Naive B cell (primary cell): ENCODE measurements around the gene ERCC6. TPM values are rescaled to one million over a fixed set of nuclear protein-coding genes. Genes with fewer than 3 reads are reported as not detected.
A peak's percentile ranks its signal among the peaks of the same experiment; 100 is the strongest.

ENCODE experiments used
- ATAC-seq, 2 donors: fragments of 150-1000 bp; cut with Tn5 transposase; 2 replicates each; pipeline ENCODE4 v1.10.0; 2021; ENCODE audit warnings: low read depth in 2 of 2, mild to moderate bottlenecking in 2 of 2, moderate library complexity in 2 of 2
- DNase-seq: peaks from one replicate; pipeline ENCODE4 v3.0.0; 2022
- H3K27ac Mint-ChIP-seq, 6 donors: one replicate each; pipeline ENCODE4 v1.8.0; 2020 to 2022; ENCODE audit warnings: mild to moderate bottlenecking in 6 of 6, mixed read lengths in 6 of 6, moderate library complexity in 5 of 6, inconsistent platforms in 2 of 6
- H3K27me3 Mint-ChIP-seq, 3 donors: one replicate each; pipeline ENCODE4 v1.8.0; 2021 to 2022; ENCODE audit warnings: mixed read lengths in 3 of 3, mild to moderate bottlenecking in 1 of 3
- H3K36me3 Mint-ChIP-seq, 2 donors: one replicate each; pipeline ENCODE4 v1.8.0; 2020 to 2022; ENCODE audit warnings: mixed read lengths in 2 of 2, inconsistent platforms in 1 of 2, mild to moderate bottlenecking in 1 of 2
- H3K4me1 Mint-ChIP-seq, 3 donors: one replicate each; pipeline ENCODE4 v1.8.0; 2020 to 2022; ENCODE audit warnings: mixed read lengths in 3 of 3, inconsistent platforms in 1 of 3, mild to moderate bottlenecking in 1 of 3, moderate library complexity in 1 of 3
- H3K4me3 Mint-ChIP-seq, 8 donors: one replicate each; pipeline ENCODE4 v1.8.0; 2020 to 2022; ENCODE audit warnings: mild to moderate bottlenecking in 8 of 8, mixed read lengths in 8 of 8, moderate library complexity in 8 of 8, inconsistent platforms in 2 of 8
- H3K9me3 Mint-ChIP-seq, 7 donors: one replicate each; pipeline ENCODE4 v1.8.0; 2020 to 2022; ENCODE audit warnings: mixed read lengths in 7 of 7, mild to moderate bottlenecking in 5 of 7, inconsistent platforms in 2 of 7, moderate library complexity in 1 of 7
- polyA plus RNA-seq, 6 donors: library from polyadenylated mRNA; unstranded; fragments of 300-500 nt; fragmentation: Illumina TruSeq; gene quantifications; one replicate each; pipeline ENCODE4 v1.2.3, GENCODE V29; 2021; ENCODE audit warnings: low read depth in 6 of 6

The ERCC6 gene
- 10 to 100 TPM in 4 of 6 donors, 1 to 10 TPM in 2; 8.6 to 19.0 (median 12.8) TPM for polyA plus RNA-seq

- H3K36me3 Mint-ChIP-seq: peaks cover 0 to 7% of the 10 kb centered on the region in 2 donors
- peaks cover 19 to 26% (median 25%) of the 10 kb centered on the region in 3 donors for H3K27me3 Mint-ChIP-seq
- H3K27ac Mint-ChIP-seq: peak within 1 kb of the TSS; percentile 94 to 100 (median 96)
- H3K4me1 Mint-ChIP-seq: peaks cover 41 to 49% (median 47%) of the 10 kb centered on the region in 3 donors
- DNase-seq (peak; percentile 93), ATAC-seq (peak; percentile 90 to 92)
- H3K4me3 Mint-ChIP-seq: peak within 1 kb of the TSS; percentile 86 to 97 (median 96)
- H3K9me3 Mint-ChIP-seq: peaks cover 0 to 4% (median 2%) of the 10 kb centered on the region in 7 donors
Observed at GRCh38 chr10:49538381-49539319, at the start of gene ERCC6. TSS of gene ERCC6 (minus strand) at chr10:49539121.

GRCh38 chr10:49587981-49588380 lies 49.1 kb upstream of the ERCC6 start:
- Mint-ChIP-seq H3K27ac (no peak overlapping the region), H3K4me3 (no peak overlapping the region)

GRCh38 chr10:49585387-49585786 lies 46.5 kb upstream of the ERCC6 start:
- no peak overlapping the region for H3K4me3 Mint-ChIP-seq
- H3K36me3 Mint-ChIP-seq: no peaks in the 10 kb centered on the region
- peaks cover 0 to 3% (median 0%) of the 10 kb centered on the region in 3 donors for H3K4me1 Mint-ChIP-seq
- H3K9me3 Mint-ChIP-seq: peaks cover 0 to 16% (median 6%) of the 10 kb centered on the region in 7 donors
- DNase-seq (no peak), ATAC-seq (no peak)
- no peak overlapping the region for H3K27ac Mint-ChIP-seq
- peaks cover 10 to 19% (median 16%) of the 10 kb centered on the region in 3 donors for H3K27me3 Mint-ChIP-seq

More at GRCh38 chr10:49587981-49588380, 49.1 kb upstream of the ERCC6 start:
- H3K9me3 Mint-ChIP-seq: peaks cover 0 to 22% (median 6%) of the 10 kb centered on the region in 7 donors
- ATAC-seq (no peak), DNase-seq (no peak)
- H3K36me3 Mint-ChIP-seq: no peaks in the 10 kb centered on the region
- peaks cover 0 to 1% (median under 1%) of the 10 kb centered on the region in 3 donors for H3K4me1 Mint-ChIP-seq
- peaks cover 9 to 31% (median 30%) of the 10 kb centered on the region in 3 donors for H3K27me3 Mint-ChIP-seq

GRCh38 chr10:49579621-49580020 lies 40.7 kb upstream of the ERCC6 start:
- Mint-ChIP-seq H3K36me3 (no peaks in the 10 kb centered on the region), H3K4me1 (peaks cover 0 to 3% (median 0%) of the 10 kb centered on the region in 3 donors), H3K4me3 (no peak overlapping the region), H3K27me3 (peaks cover 34 to 43% (median 39%) of the 10 kb centered on the region in 3 donors), H3K9me3 (peaks cover 0 to 2% (median 0%) of the 10 kb centered on the region in 7 donors), H3K27ac (no peak overlapping the region)
- DNase-seq (no peak), ATAC-seq (no peak)

- Mint-ChIP-seq H3K36me3 (no peaks in the 10 kb centered on the region), H3K27me3 (peaks cover 38 to 42% (median 41%) of the 10 kb centered on the region in 3 donors), H3K27ac (no peak overlapping the region), H3K9me3 (peaks cover 0 to 2% (median 0%) of the 10 kb centered on the region in 7 donors), H3K4me1 (peaks cover 0 to 3% (median 0%) of the 10 kb centered on the region in 3 donors), H3K4me3 (no peak overlapping the region)
- DNase-seq (no peak), ATAC-seq (no peak)
Observed at GRCh38 chr10:49578392-49578791, 39.5 kb upstream of the ERCC6 start.

- no peak for ATAC-seq
- peaks cover 32 to 45% (median 43%) of the 10 kb centered on the region in 3 donors for H3K27me3 Mint-ChIP-seq
- H3K9me3 Mint-ChIP-seq: peaks cover 0 to 2% (median 0%) of the 10 kb centered on the region in 7 donors
- H3K36me3 Mint-ChIP-seq: no peaks in the 10 kb centered on the region
- peaks cover 0 to 3% (median 0%) of the 10 kb centered on the region in 3 donors for H3K4me1 Mint-ChIP-seq
- no peak overlapping the region for H3K4me3 Mint-ChIP-seq
- H3K27ac Mint-ChIP-seq: no peak overlapping the region
- DNase-seq: no peak
Observed at GRCh38 chr10:49577182-49577925, 38.4 kb upstream of the ERCC6 start.

- Mint-ChIP-seq H3K27ac (peak overlapping the region in 1 of 6 donors; percentile 47), H3K4me3 (peak overlapping the region in 1 of 8 donors; percentile 82), H3K27me3 (peaks cover 34 to 53% (median 45%) of the 10 kb centered on the region in 3 donors), H3K36me3 (no peaks in the 10 kb centered on the region), H3K4me1 (no peaks in the 10 kb centered on the region), H3K9me3 (peaks cover 0 to 2% (median 0%) of the 10 kb centered on the region in 7 donors)
- ATAC-seq: no peak
- DNase-seq: no peak
Observed at GRCh38 chr10:49575489-49576072, 36.7 kb upstream of the ERCC6 start.

GRCh38 chr10:49572594-49573114 lies 33.7 kb upstream of the ERCC6 start:
- no peaks in the 10 kb centered on the region for H3K36me3 Mint-ChIP-seq
- no peak overlapping the region for H3K27ac Mint-ChIP-seq

GRCh38 chr10:49571388-49571787 lies 32.5 kb upstream of the ERCC6 start:
- DNase-seq (no peak), ATAC-seq (no peak)
- Mint-ChIP-seq H3K4me1 (peaks cover 0 to 2% (median 0%) of the 10 kb centered on the region in 3 donors), H3K36me3 (no peaks in the 10 kb centered on the region), H3K9me3 (peaks cover 5 to 22% (median 14%) of the 10 kb centered on the region in 7 donors), H3K4me3 (no peak overlapping the region), H3K27ac (no peak overlapping the region), H3K27me3 (peaks cover 30 to 42% (median 32%) of the 10 kb centered on the region in 3 donors)

More at GRCh38 chr10:49572594-49573114, 33.7 kb upstream of the ERCC6 start:
- no peak for DNase-seq
- Mint-ChIP-seq H3K27me3 (peaks cover 33 to 51% (median 38%) of the 10 kb centered on the region in 3 donors), H3K9me3 (peaks cover 5 to 12% (median 9%) of the 10 kb centered on the region in 7 donors), H3K4me1 (peaks cover 0 to 2% (median 0%) of the 10 kb centered on the region in 3 donors), H3K4me3 (no peak overlapping the region)
- no peak for ATAC-seq

- DNase-seq (no peak), ATAC-seq (no peak)
- Mint-ChIP-seq H3K27me3 (peaks cover 33 to 34% (median 33%) of the 10 kb centered on the region in 3 donors), H3K4me3 (no peak overlapping the region), H3K4me1 (peaks cover 0 to 2% (median 0%) of the 10 kb centered on the region in 3 donors), H3K27ac (no peak overlapping the region), H3K9me3 (peaks cover 5 to 30% (median 14%) of the 10 kb centered on the region in 7 donors), H3K36me3 (no peaks in the 10 kb centered on the region)
Observed at GRCh38 chr10:49569031-49569631, 30.2 kb upstream of the ERCC6 start.

GRCh38 chr10:49568235-49568634 lies 29.3 kb upstream of the ERCC6 start:
- H3K4me3 Mint-ChIP-seq: no peak overlapping the region
- ATAC-seq (peak in 1 of 2 donors; percentile 23), DNase-seq (no peak)
- peaks cover 29 to 34% (median 34%) of the 10 kb centered on the region in 3 donors for H3K27me3 Mint-ChIP-seq
- H3K27ac Mint-ChIP-seq: no peak overlapping the region
- no peaks in the 10 kb centered on the region for H3K36me3 Mint-ChIP-seq
- H3K4me1 Mint-ChIP-seq: peaks cover 0 to 2% (median 0%) of the 10 kb centered on the region in 3 donors
- peaks cover 5 to 30% (median 14%) of the 10 kb centered on the region in 7 donors for H3K9me3 Mint-ChIP-seq

- DNase-seq (no peak), ATAC-seq (peak in 1 of 2 donors; percentile 51)
- Mint-ChIP-seq H3K27me3 (peaks cover 32 to 38% (median 37%) of the 10 kb centered on the region in 3 donors), H3K27ac (no peak overlapping the region), H3K4me3 (no peak overlapping the region), H3K4me1 (peaks cover 0 to 2% (median 0%) of the 10 kb centered on the region in 3 donors), H3K36me3 (no peaks in the 10 kb centered on the region), H3K9me3 (peaks cover 5 to 30% (median 14%) of the 10 kb centered on the region in 7 donors)
Observed at GRCh38 chr10:49567810-49568209, 28.9 kb upstream of the ERCC6 start.
